ENCODE results near the gene CBARP. TPM values are rescaled to one million over a fixed set of nuclear protein-coding genes. Genes with fewer than 3 reads are reported as not detected.
A peak's percentile ranks its signal among the peaks of the same experiment; 100 is the strongest.

CBARP gene
- total and polyA plus RNA-seq, 9 of the 15 experiments (the other 6 are each of a cell fraction or from before 2014, with no cell fraction given): 0.03 to 8.9 (median 1.2) TPM; not detected in 1

- TF ChIP-seq ZKSCAN3 (CRISPR knock-in tag; IDR thresholded peaks at IDR 0.05): no peak
- no peak for TF ChIP-seq SIRT6 (IDR thresholded peaks at IDR 0.05; ENCODE audit: low read depth, low read length)
- no peak for TF ChIP-seq POLR2AphosphoS5 (IDR thresholded peaks at IDR 0.05; ENCODE audit: control insufficient read depth, insufficient read depth, low read depth, low read length)
- TF ChIP-seq TEAD1 (CRISPR knock-in tag; IDR thresholded peaks at IDR 0.05): no peak
- no peak for TF ChIP-seq TSC22D4 (tag; IDR thresholded peaks at IDR 0.05)
Observed at GRCh38 chr19:1286487-1287353, 48.9 kb upstream of the CBARP start (continued).

- 3% methylated on average over 7 of the region's 113 CpGs for WGBS (ENCODE audit: insufficient coverage, low coverage, missing lambda C conversion rate)
- Histone ChIP-seq H2AFZ (ENCODE audit: low read depth, low read length) (no peak within 1 kb of the TSS), H3K79me2 (ENCODE audit: control insufficient read depth, insufficient read depth, low read length) (no peaks in the 10 kb centered on the region), H3K4me1 (replicated peaks in 1 of 2; ENCODE audit: control insufficient read depth in 2 of 2, insufficient read depth in 2 of 2, low read length in 2 of 2) (peaks cover 0 to 84% of the 10 kb centered on the region in 2 experiments; a peak in 2 of 5 replicates), H3K27ac (ENCODE audit: extremely low read depth, low read depth, low read length) (no peak within 1 kb of the TSS), H4K20me1 (replicated peaks; ENCODE audit: control insufficient read depth, insufficient read depth, low read length) (peaks cover 10% of the 10 kb centered on the region), H3K27me3 (ENCODE audit: control insufficient read depth in 2 of 2, insufficient read depth in 2 of 2, low read length in 2 of 2) (peaks cover 26 to 54% of the 10 kb centered on the region in 2 experiments; a peak in 4 of 5 replicates), H3K36me3 (ENCODE audit: control insufficient read depth, insufficient read depth, low read length) (peaks cover 1% of the 10 kb centered on the region; the same call in 1 of the 3 replicates), H3K4me3 (no peak within 1 kb of the TSS), H3K9me1 (ENCODE audit: control insufficient read depth, insufficient read depth, low read length) (no peaks in the 10 kb centered on the region), H3K9ac (ENCODE audit: insufficient read depth in 1 of 2, low read depth in 2 of 2, low read length in 2 of 2) (peak within 1 kb of the TSS in 1 of 2 experiments; percentile 17; a peak in 2 of 4 replicates), H3K4me2 (ENCODE audit: insufficient read depth, low read length) (no peak within 1 kb of the TSS; the same call in 1 of the 2 replicates), H3K9me3 (replicated peaks; ENCODE audit: control insufficient read depth, insufficient read depth, low read depth, low read length) (no peaks in the 10 kb centered on the region)
- CTCF ChIA-PET (ENCODE audit: low intra/inter-chr PET ratio): interaction anchor here (0.6 kb wide), 1 partner anchor 481 kb away, joined by 3 read pairs; no protein-coding TSS in a partner anchor
- FAIRE-seq (no peak), ATAC-seq (no peak), DNase-seq (ENCODE audit: extremely low read depth in 1 of 4, low spot score in 3 of 4) (peak in 3 of 4 experiments; percentile 34 to 75 (median 70))
- POLR2A ChIA-PET: interaction anchor here (1.4 to 1.5 kb wide), 2 partner anchors 10 to 17 kb away, joined by 5 to 6 read pairs; partner anchors contain the start of genes CIRBP and FAM174C
- in situ Hi-C loops (cut with MboI): no loop called here
- no TSS peak for BruUV-seq (replicated peaks)
- intact Hi-C loops (cut with micrococcal nuclease): no loop called here
- TF ChIP-seq ZBTB7A (IDR thresholded peaks at IDR 0.05; ENCODE audit: borderline replicate concordance, control insufficient read depth, low read depth, low read length) (peak; percentile 82; the same call in 1 of the 2 replicates), CTCF (IDR thresholded peaks at IDR 0.05 in 2 of 3, conservative IDR thresholded peaks at IDR 0.05 in 1 of 3; ENCODE audit: insufficient read depth in 2 of 3, low read depth in 1 of 3, low read length in 3 of 3) (peak in 1 of 3 experiments; percentile 7; a peak in 1 of 6 replicates), E2F6 (IDR thresholded peaks at IDR 0.05; ENCODE audit: borderline replicate concordance in 1 of 2, extremely low read depth in 1 of 2, insufficient read depth in 1 of 2, insufficient read length in 1 of 2, low read depth in 1 of 2, low read length in 1 of 2, poor library complexity in 1 of 2, severe bottlenecking in 1 of 2) (peak in 1 of 2 experiments; percentile 64), ZNF124 (CRISPR knock-in tag; IDR thresholded peaks at IDR 0.05) (no peak), CXXC5 (CRISPR knock-in tag; IDR thresholded peaks at IDR 0.05) (peak; percentile 43; the same call in 1 of the 2 replicates), ZNF449 (CRISPR knock-in tag; IDR thresholded peaks at IDR 0.05) (no peak)
Observed at GRCh38 chr19:1285737-1286360, 48.0 kb upstream of the CBARP start, which contains the start of gene EFNA2. Gene EFNA2, plus strand, starts transcription at chr19:1285873. Its CDS starts 296 bp downstream, at chr19:1286169.

Data from K562 (cell line).